Rectal smooth muscle tissue (tissue), 1 donor: Measurements from ENCODE around the gene SARM1.

Experiments
- H3K27ac ChIP-seq: one replicate; pipeline ENCODE4 v1.7.0; 2013; ENCODE audit warnings: low read depth, low read length, inconsistent platforms
- H3K27me3 ChIP-seq: one replicate; pipeline ENCODE4 v1.7.0; 2013; ENCODE audit warnings: low read length; ENCODE audit not compliant: control insufficient read depth, insufficient read depth
- H3K36me3 ChIP-seq: one replicate; pipeline ENCODE4 v1.7.0; 2013; ENCODE audit warnings: low read length; ENCODE audit not compliant: control insufficient read depth, insufficient read depth
- H3K4me1 ChIP-seq: one replicate; pipeline ENCODE4 v1.7.0; 2013; ENCODE audit warnings: low read length; ENCODE audit not compliant: control insufficient read depth, insufficient read depth
- H3K4me3 ChIP-seq: one replicate; pipeline ENCODE4 v1.7.0; 2013; ENCODE audit warnings: low read length
- H3K9ac ChIP-seq: one replicate; pipeline ENCODE4 v1.7.0; 2013; ENCODE audit warnings: low read length

The SARM1 gene

DNA sequence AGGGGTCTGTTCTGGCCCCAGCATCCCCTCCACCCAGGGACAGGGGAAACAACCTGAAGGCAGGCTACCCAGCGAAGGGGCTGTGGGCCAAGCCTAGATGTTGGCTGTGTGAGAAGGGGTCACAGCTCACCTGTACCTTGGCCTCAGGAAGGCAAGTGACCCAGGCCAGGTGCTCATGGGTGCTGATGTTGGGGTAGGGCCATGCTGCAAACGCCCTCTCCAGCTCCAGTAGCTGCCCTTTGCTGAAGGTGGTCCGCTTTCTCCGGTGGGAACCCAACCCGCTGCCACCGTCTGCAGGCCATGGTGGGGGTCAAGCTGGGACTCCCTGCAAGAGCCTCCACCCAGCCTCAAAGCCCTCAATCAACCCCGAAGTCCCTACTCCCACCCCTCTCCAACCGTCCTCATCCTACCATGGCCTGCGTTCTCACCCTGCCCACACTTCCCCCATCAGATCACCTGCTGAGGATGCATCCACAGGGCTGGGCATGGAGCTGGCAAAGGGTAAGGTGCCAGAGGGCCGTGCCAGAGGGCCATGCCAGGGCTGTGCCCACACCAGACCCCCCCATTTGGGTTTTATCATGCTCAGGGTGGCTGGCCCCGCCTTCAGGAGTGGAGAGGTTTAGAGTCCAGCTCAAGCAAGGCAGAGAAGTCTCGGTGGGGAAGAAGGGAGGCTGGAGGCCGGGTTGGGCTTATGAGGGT is 6.7 kb upstream of the SARM1 start, which contains the start of gene SEBOX:
SEBOX (minus strand) TSS at position 535 of the 699 bp plus-strand sequence; CDS start at position 487, 48 bp downstream.
- H3K27me3 ChIP-seq: no peaks in the 10 kb centered on the region
- H3K9ac ChIP-seq: no peak within 1 kb of the TSS
- peaks cover 36% of the 10 kb centered on the region for H3K36me3 ChIP-seq
- no peak within 1 kb of the TSS for H3K4me3 ChIP-seq
- no peak within 1 kb of the TSS for H3K27ac ChIP-seq
- no peaks in the 10 kb centered on the region for H3K4me1 ChIP-seq

DNA sequence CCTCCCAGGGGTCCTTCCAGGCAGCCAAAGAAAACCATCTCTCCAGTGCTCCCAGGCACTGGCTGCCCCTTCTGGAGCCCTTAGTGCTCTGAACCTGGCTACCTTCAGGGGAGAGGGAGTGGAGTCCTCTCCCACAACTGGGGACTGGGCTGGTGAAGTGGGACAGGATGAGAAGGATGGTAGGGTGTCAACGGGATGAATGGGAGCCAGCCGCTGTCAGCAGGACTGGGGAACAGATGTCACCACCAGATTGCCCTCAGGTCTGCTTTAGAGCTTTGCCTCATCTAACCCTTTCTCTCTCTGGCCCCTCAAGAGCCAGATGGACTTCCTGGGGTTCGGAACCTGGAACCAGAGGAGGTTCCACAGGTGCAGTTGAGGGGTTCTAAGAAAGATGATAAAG is 6.0 kb upstream of the SARM1 start:
- Histone ChIP-seq H3K9ac (no peak overlapping the region), H3K27me3 (no peaks in the 10 kb centered on the region), H3K27ac (no peak overlapping the region), H3K4me1 (no peaks in the 10 kb centered on the region), H3K4me3 (no peak overlapping the region), H3K36me3 (peaks cover 34% of the 10 kb centered on the region)

DNA sequence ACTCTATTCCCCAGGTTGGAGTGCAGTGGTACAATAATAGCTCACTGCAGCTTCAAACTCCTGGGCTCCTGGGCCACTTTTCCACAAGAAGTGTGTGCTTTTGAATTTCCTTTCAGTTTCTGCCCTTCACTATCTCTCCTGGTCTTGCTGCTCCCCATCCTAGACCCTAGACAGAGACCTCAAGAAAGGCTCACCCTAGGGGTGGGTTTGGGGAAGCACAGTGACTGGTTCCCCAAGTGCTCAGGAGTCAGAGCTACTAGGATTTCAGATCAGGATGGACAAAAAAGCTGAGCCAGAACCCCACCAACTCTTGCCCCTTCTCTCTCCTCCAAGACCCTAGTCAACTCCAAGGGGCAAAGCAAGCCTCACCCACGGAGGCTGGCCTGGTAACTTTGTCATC is 4.9 kb upstream of the SARM1 start:
- Histone ChIP-seq H3K4me1 (no peaks in the 10 kb centered on the region), H3K27ac (no peak overlapping the region), H3K9ac (no peak overlapping the region), H3K27me3 (no peaks in the 10 kb centered on the region), H3K4me3 (no peak overlapping the region), H3K36me3 (peaks cover 23% of the 10 kb centered on the region)

DNA sequence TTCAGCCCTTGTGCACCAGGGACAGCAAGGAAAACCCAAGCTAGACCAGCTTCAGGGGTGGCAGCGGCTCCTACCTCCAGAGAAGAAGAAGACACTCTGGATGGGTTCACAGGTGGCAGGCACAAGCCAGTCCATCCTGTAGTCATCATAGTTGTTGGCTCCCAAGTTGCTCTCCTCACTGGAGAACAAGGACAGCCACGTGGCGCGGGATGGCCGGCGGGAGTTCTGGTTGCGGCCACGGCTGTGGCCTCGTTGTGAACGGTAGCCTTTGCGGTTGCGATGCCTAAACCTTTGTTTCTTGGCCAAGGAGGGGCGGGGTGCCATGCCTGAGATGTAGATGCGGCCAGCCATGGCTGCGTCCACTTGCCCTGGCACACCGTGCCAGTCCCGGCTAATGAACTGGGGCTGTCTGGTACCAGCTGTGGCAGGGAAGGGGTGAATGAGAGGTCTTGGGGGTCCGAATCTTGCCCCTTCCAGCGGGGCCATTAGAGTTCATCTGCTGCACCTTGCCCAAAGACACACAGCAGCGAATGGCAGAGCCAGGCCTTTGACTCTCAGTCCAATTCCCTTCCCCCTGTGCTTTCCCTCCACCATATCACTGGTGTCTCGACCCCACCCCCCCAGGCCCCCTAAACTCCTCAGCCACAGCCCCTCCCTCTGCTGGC is 3.7 kb upstream of the SARM1 start:
- Histone ChIP-seq H3K4me3 (no peak overlapping the region), H3K27ac (no peak overlapping the region), H3K27me3 (no peaks in the 10 kb centered on the region), H3K9ac (no peak overlapping the region), H3K4me1 (peaks cover 2% of the 10 kb centered on the region), H3K36me3 (peaks cover 12% of the 10 kb centered on the region)

DNA sequence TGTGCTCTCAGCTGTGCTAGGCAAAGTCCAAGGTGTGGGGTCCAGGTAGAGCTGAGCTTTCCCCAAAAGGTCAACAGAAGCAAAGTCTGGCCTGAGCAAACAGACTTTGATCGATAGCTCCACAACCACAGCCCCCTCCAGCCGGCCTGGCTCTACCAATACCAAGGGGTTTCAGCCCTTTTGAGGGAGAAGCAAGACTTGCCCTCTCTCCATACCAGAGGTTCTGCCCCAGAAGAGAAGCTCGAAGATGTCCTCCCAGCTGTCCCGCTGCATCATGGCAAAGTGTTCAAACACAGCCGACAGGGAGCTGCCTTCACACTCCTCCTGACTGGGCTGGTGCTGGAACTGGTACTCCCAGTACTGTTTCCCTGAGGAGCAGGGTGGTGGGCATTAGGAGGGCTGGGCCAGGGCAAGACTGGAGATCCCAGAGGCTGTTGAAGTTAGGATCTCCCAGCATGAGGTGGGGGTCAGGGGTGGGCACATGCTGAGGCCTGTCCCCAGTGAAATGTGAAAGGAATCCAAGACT is 3.1 kb upstream of the SARM1 start:
- H3K36me3 ChIP-seq: peaks cover 7% of the 10 kb centered on the region

DNA sequence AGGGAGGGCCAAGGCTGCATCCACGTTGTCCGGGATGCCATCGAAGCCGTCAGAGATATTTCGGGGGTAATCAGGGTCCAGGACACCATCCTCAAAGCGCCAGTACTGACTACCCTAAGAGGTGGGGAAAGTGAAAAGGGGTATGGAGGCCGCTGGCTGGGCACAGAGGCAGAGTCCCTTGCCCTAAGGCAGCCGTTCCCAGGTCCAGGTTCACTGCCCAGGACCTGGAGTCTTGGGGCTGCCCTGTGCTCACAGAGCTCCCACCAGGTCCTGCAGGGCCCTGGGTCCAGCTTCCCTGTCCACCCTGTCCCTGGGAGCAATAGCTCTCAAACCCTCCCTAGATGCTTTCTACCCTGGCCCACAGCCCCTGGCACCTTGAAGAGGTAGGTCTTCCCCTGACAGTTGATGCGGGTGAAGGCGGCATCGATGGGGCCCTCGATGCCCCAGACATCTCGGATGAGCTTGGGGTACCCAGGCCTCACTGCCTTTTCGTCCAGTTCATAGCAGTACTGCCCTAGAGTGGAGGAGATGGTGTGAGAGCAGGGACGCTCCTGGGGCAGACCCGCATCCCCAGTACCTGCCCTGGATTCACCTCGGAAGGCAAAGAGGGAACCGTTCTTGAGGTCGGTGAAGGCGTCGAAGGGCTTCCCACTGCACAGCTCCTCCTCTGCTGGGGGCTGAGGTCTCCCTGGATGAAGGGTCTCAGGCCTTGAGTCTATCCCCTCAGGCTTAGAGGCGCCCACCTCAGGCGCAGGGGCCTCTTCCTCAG is 2.4 kb upstream of the SARM1 start:
- H3K4me3 ChIP-seq: no peak overlapping the region
- H3K27me3 ChIP-seq: no peaks in the 10 kb centered on the region
- H3K27ac ChIP-seq: no peak overlapping the region
- no peak overlapping the region for H3K9ac ChIP-seq
- peaks cover 6% of the 10 kb centered on the region for H3K4me1 ChIP-seq
- peaks cover 3% of the 10 kb centered on the region for H3K36me3 ChIP-seq

More for the DNA sequence above, 3.1 kb upstream of the SARM1 start:
- no peak overlapping the region for H3K9ac ChIP-seq
- H3K4me1 ChIP-seq: peaks cover 6% of the 10 kb centered on the region
- no peak overlapping the region for H3K4me3 ChIP-seq
- H3K27me3 ChIP-seq: no peaks in the 10 kb centered on the region
- no peak overlapping the region for H3K27ac ChIP-seq

DNA sequence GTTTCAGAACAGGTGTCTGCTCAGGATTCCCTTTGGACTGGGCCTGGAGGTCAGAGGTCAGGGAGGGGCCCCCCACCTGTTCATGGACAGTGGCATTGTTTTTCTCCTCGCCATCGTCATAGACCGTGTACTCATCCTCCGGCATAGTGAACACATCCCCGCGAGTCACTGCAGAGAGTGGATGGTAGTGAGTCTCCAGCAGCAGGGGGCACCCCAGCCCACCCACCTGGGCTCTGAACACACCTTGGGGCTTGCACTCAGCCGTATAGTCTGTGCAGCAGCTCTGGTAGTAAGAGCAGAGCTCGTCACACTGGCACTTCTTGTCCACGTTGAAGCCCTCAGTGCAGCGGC is 1.8 kb upstream of the SARM1 start:
- Histone ChIP-seq H3K4me3 (no peak overlapping the region), H3K27ac (no peak overlapping the region), H3K36me3 (peaks cover 2% of the 10 kb centered on the region), H3K4me1 (peaks cover 6% of the 10 kb centered on the region), H3K27me3 (no peaks in the 10 kb centered on the region), H3K9ac (no peak overlapping the region)

DNA sequence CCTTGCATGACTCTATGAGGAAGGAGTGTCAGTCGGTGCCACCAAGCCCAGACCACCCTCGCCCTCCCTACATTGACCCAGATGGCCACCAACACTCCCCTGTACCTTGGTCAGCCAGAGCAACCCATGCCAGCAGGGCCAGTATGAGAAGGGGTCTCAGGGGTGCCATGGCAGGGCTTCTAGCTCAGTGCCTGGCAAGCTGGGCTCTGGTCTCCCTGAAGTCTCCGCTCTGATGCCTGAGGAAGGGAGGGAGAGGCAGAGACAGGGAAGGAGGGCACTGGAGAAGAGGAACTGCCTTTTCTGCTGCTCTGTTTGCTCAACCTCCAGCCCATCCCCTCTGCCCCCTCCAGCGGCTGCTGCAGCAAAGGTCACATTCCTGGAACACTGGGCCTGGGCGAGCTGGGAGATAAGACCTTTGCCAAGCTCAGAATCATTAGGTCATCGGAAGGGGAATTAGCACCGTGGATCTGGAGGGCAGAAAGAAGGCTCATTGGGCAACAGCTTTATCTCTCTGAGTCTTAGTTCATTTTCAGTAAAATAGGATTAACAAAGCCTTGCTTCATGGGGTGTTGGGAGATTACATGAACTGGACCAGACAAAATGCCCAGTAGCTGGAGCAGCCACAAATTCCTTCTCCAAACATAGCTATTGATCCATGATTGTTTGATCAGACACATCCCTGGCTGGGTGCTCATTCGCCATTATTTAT is 1.3 kb upstream of the SARM1 start, which contains the start of gene VTN:
VTN (minus strand) TSS at position 273 of the 709 bp plus-strand sequence; CDS start at position 169, 104 bp downstream.
- H3K4me3 ChIP-seq: peak within 1 kb of the TSS; percentile 27
- H3K27me3 ChIP-seq: no peaks in the 10 kb centered on the region
- no peak within 1 kb of the TSS for H3K9ac ChIP-seq
- H3K27ac ChIP-seq: peak within 1 kb of the TSS; percentile 38
- H3K4me1 ChIP-seq: peaks cover 6% of the 10 kb centered on the region
- H3K36me3 ChIP-seq: no peaks in the 10 kb centered on the region

DNA sequence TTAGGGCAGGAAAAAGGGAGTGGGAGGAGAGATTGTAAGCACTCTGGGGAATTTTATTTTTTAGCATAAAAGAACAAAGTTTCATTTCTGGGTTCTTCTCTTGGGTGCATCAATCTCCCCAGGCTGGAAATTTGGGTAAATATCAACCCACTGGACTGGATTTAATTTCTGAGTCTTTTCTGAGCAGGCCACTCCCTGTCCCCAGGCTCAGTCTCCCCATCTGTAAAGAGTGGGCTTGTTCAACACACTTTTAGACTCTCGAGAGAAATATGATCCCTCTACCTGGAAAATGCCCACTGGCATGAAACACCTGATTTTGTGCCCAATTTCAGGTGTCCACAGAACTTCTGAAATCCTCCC is 770 bp upstream of the SARM1 start:
- H3K27me3 ChIP-seq: no peaks in the 10 kb centered on the region
- H3K9ac ChIP-seq: no peak overlapping the region
- H3K4me1 ChIP-seq: peaks cover 6% of the 10 kb centered on the region
- peak overlapping the region; percentile 38 for H3K27ac ChIP-seq
- H3K4me3 ChIP-seq: no peak overlapping the region
- no peaks in the 10 kb centered on the region for H3K36me3 ChIP-seq

DNA sequence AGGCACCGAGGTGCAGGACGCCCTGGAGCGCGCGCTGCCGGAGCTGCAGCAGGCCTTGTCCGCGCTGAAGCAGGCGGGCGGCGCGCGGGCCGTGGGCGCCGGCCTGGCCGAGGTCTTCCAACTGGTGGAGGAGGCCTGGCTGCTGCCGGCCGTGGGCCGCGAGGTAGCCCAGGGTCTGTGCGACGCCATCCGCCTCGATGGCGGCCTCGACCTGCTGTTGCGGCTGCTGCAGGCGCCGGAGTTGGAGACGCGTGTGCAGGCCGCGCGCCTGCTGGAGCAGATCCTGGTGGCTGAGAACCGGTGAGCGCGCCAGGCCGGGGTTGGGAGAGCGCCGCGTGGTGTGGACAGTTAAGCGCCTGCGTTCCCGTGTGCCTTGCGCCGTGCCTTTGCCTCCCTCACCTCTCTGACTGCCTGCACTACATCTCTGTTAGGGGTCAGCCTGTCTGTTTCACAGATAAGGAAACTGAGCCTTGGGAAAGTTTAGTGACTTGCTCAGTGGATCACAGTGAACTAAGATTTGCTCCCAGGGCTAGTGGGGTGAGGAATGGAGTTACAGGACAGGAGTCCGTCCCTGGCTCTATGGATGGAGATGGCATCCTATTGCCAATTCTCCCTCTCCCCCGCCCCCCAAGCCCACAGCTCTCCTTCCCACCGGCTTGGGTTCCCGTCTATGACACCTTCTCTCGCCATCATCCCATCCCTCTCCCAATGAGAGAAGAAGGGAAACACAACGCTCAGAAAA is 880 bp downstream of the SARM1 start:
- H3K36me3 ChIP-seq: no peaks in the 10 kb centered on the region
- no peak overlapping the region for H3K9ac ChIP-seq
- peak overlapping the region; percentile 38 for H3K27ac ChIP-seq
- peak overlapping the region; percentile 81 for H3K4me3 ChIP-seq
- H3K4me1 ChIP-seq: peaks cover 6% of the 10 kb centered on the region
- H3K27me3 ChIP-seq: no peaks in the 10 kb centered on the region

DNA sequence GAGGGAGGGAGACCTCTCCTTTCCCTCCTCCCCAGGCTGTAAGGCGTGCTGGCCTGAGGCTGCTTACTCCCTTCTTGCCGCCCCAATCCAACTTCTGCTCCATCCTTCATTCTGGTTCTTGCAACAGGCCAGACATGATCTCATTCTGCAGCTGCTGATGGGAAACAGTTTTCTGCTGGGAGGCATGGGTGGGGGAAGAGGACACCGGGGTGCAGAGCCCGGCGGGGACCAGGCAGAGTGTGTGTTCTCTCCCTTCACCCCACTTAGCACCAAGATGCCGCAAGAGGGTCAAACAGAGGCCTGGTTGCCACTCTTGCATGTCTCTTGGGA is 1.4 kb downstream of the SARM1 start:
- no peaks in the 10 kb centered on the region for H3K27me3 ChIP-seq
- no peak overlapping the region for H3K9ac ChIP-seq
- no peak overlapping the region for H3K27ac ChIP-seq
- H3K4me1 ChIP-seq: peaks cover 6% of the 10 kb centered on the region
- no peaks in the 10 kb centered on the region for H3K36me3 ChIP-seq
- peak overlapping the region; percentile 81 for H3K4me3 ChIP-seq
